SK-N-MC (cell line): ENCODE measurements around the gene VASN.
"Not testable (repeated sequence)": the region's sequence is repeated elsewhere in the genome, so short reads cannot be mapped to it uniquely, and the experiment has no call there.

Experiments used
- DNase-seq: peaks from one replicate; pipeline ENCODE4 v3.0.0-alpha.2; 2011; ENCODE audit warnings: low read depth, low spot score
- H3K27ac ChIP-seq: fragments of 200-600 bp; sonication (generic); 2 replicates; pipeline ENCODE4 v1.5.1; 2016; ENCODE audit warnings: mixed run types
- H3K36me3 ChIP-seq: fragments of 200-600 bp; sonication (generic); 2 replicates; pipeline ENCODE4 v1.6.1; 2017; ENCODE audit warnings: antibody characterized with exemption, low read length, mixed read lengths; ENCODE audit not compliant: insufficient read depth
- H3K4me3 ChIP-seq: fragments of 200-600 bp; sonication (generic); 2 replicates; pipeline ENCODE4 v1.5.1; 2016
- H3K9ac ChIP-seq: fragments of 200-600 bp; sonication (generic); 2 replicates; pipeline ENCODE4 v1.8.0; 2017; ENCODE audit warnings: mixed run types, mixed read lengths; ENCODE audit not compliant: insufficient read length
- H3K9me3 ChIP-seq: fragments of 200-600 bp; sonication (generic); 2 replicates; pipeline ENCODE4 v1.6.1; 2017; ENCODE audit warnings: low read depth, mild to moderate bottlenecking, antibody characterized with exemption, low read length, moderate library complexity, mixed read lengths
- EZH2 ChIP-seq: fragments of 200-600 bp; sonication (generic); IDR thresholded peaks from one replicate; pipeline ENCODE4 v1.6.1; 2017; ENCODE audit warnings: antibody characterized with exemption
- FOXP2 ChIP-seq: optimal IDR thresholded peaks from 2 replicates; pipeline ENCODE3; 2011; ENCODE audit warnings: mild to moderate bottlenecking, moderate library complexity; ENCODE audit not compliant: insufficient read depth; ENCODE audit errors: extremely low read length, control extremely low read depth
- POLR2AphosphoS5 ChIP-seq: IDR thresholded peaks from 2 replicates; pipeline ENCODE4 v1.6.1; 2012; ENCODE audit warnings: mild to moderate bottlenecking, low read depth, low read length, borderline replicate concordance

Gene VASN

GRCh38 chr16:4388271-4389021 lies 16.8 kb downstream of the VASN start:
- no peaks in the 10 kb centered on the region for H3K9me3 ChIP-seq
- no peaks in the 10 kb centered on the region for H3K36me3 ChIP-seq
- H3K9ac ChIP-seq: peak overlapping the region; percentile 41
- H3K4me3 ChIP-seq: no peak overlapping the region
- DNase-seq: no peak
- H3K27ac ChIP-seq: peak overlapping the region; percentile 59
- TF ChIP-seq EZH2 (no peak), FOXP2 (no peak), POLR2AphosphoS5 (no peak)

- TF ChIP-seq EZH2 (no peak), FOXP2 (no peak), POLR2AphosphoS5 (no peak)
- Histone ChIP-seq H3K9me3 (no peaks in the 10 kb centered on the region), H3K9ac (peak overlapping the region; percentile 41), H3K27ac (peak overlapping the region; percentile 59), H3K36me3 (no peaks in the 10 kb centered on the region), H3K4me3 (no peak overlapping the region)
- DNase-seq: no peak
Observed at GRCh38 chr16:4389051-4389955, 17.7 kb downstream of the VASN start.

- peak overlapping the region; percentile 59 for H3K27ac ChIP-seq
- H3K36me3 ChIP-seq: no peaks in the 10 kb centered on the region
- no peak overlapping the region for H3K4me3 ChIP-seq
- H3K9ac ChIP-seq: no peak overlapping the region
- no peak for DNase-seq
- H3K9me3 ChIP-seq: no peaks in the 10 kb centered on the region
- TF ChIP-seq FOXP2 (no peak), EZH2 (no peak)
Observed at GRCh38 chr16:4390266-4391260, 18.9 kb downstream of the VASN start.

- DNase-seq: no peak
- no peaks in the 10 kb centered on the region for H3K36me3 ChIP-seq
- H3K27ac ChIP-seq: peak overlapping the region; percentile 95
- H3K9me3 ChIP-seq: no peaks in the 10 kb centered on the region
- peak overlapping the region; percentile 67 for H3K9ac ChIP-seq
- peak overlapping the region; percentile 68 for H3K4me3 ChIP-seq
- TF ChIP-seq FOXP2 (no peak), POLR2AphosphoS5 (no peak; the same call in 1 of the 2 replicates), EZH2 (no peak)
Observed at GRCh38 chr16:4391631-4392381, 20.2 kb downstream of the VASN start.

- TF ChIP-seq FOXP2 (no peak), POLR2AphosphoS5 (peak; percentile 29; the same call in 1 of the 2 replicates), EZH2 (no peak)
- DNase-seq: no peak
- no peaks in the 10 kb centered on the region for H3K9me3 ChIP-seq
- H3K9ac ChIP-seq: peak overlapping the region; percentile 67
- H3K36me3 ChIP-seq: no peaks in the 10 kb centered on the region
- peak overlapping the region; percentile 68 for H3K4me3 ChIP-seq
- peak overlapping the region; percentile 95 for H3K27ac ChIP-seq
Observed at GRCh38 chr16:4392382-4393239, 21.0 kb downstream of the VASN start.

GRCh38 chr16:4393240-4393600 lies 21.6 kb downstream of the VASN start:
- H3K9ac ChIP-seq: no peak overlapping the region
- H3K27ac ChIP-seq: peak overlapping the region; percentile 95
- DNase-seq: no peak
- no peaks in the 10 kb centered on the region for H3K36me3 ChIP-seq
- TF ChIP-seq POLR2AphosphoS5 (no peak), FOXP2 (no peak), EZH2 (no peak)
- peak overlapping the region; percentile 68; the same call in 1 of the 2 replicates for H3K4me3 ChIP-seq
- H3K9me3 ChIP-seq: no peaks in the 10 kb centered on the region

- not testable (repeated sequence) for H3K36me3 ChIP-seq
- H3K27ac ChIP-seq: peak overlapping the region; percentile 95
Observed at GRCh38 chr16:4393850-4394249, 22.2 kb downstream of the VASN start.

More at GRCh38 chr16:4393850-4394249, 22.2 kb downstream of the VASN start:
- H3K9me3 ChIP-seq, H3K4me3 ChIP-seq, DNase-seq, H3K9ac ChIP-seq: not testable (repeated sequence)
